Small intestine (tissue), 7 donors: Measurements from ENCODE around the gene GMDS. TPM values are rescaled to one million over a fixed set of nuclear protein-coding genes. Genes with fewer than 3 reads are reported as not detected.

ENCODE experiments used
- DNase-seq, 2 donors: peaks; one replicate each; pipeline versions ENCODE4 v3.0.0 to v3.0.0-alpha.2; 2013
- FAIRE-seq: peaks from 2 replicates; lab custom pipeline; 2012; peaks lifted over from hg19 to GRCh38; lab: Jason Lieb, UNC
- H3K27ac ChIP-seq, 3 donors: one replicate each; pipeline ENCODE4 v1.5.1; 2013; ENCODE audit warnings: low read length in 2 of 3, mild to moderate bottlenecking in 2 of 3, control low read depth in 1 of 3, inconsistent platforms in 1 of 3, low read depth in 1 of 3, moderate library complexity in 1 of 3
- H3K27me3 ChIP-seq, 3 donors: one replicate each; pipeline ENCODE4 v1.6.1; 2013; ENCODE audit warnings: low read length in 3 of 3, inconsistent platforms in 1 of 3; ENCODE audit not compliant: control insufficient read depth in 3 of 3, insufficient read depth in 3 of 3
- H3K36me3 ChIP-seq, 3 donors: one replicate each; pipeline ENCODE4 v1.6.1; 2013; ENCODE audit warnings: low read length in 3 of 3, inconsistent platforms in 1 of 3, low read depth in 1 of 3, mild to moderate bottlenecking in 1 of 3, moderate library complexity in 1 of 3; ENCODE audit not compliant: control insufficient read depth in 3 of 3, insufficient read depth in 2 of 3
- H3K4me1 ChIP-seq, 3 donors: one replicate each; pipeline ENCODE4 v1.6.1; 2013; ENCODE audit warnings: low read length in 2 of 3, inconsistent platforms in 1 of 3, low read depth in 1 of 3, mild to moderate bottlenecking in 1 of 3, moderate library complexity in 1 of 3; ENCODE audit not compliant: control insufficient read depth in 3 of 3, insufficient read depth in 2 of 3
- H3K4me3 ChIP-seq, 3 donors: one replicate each; pipeline ENCODE4 v1.5.1; 2013; ENCODE audit warnings: low read length in 3 of 3, control low read depth in 1 of 3, inconsistent platforms in 1 of 3, low read depth in 1 of 3, mild to moderate bottlenecking in 1 of 3, moderate library complexity in 1 of 3
- H3K9me3 ChIP-seq, 2 donors: one replicate each; pipeline ENCODE4 v1.6.1; 2013; ENCODE audit warnings: low read depth in 1 of 2, low read length in 1 of 2; ENCODE audit not compliant: control insufficient read depth in 2 of 2, insufficient read depth in 1 of 2
- WGBS, 3 donors: extraction: QIAGEN DNeasy Blood & Tissue Kit; methylation state at CpG; one replicate each; pipeline ENCODE4 v1.1.7; 2013; 5-methylcytosine and 5-hydroxymethylcytosine counted together
- polyA plus RNA-seq, 4 donors: library from polyadenylated mRNA; stranded (reverse) in 3 of 4; unstranded in 1 of 4; fragments of 200-250 nt in 3 of 4; fragments of 120-200 nt in 1 of 4; gene quantifications; one replicate each; pipeline versions ENCODE4 v1.2.1 to v1.2.3, GENCODE V29; 2013
- donor health status: healthy with polysubstance abuse.
- donor health status: control.
- donor health status: control.
- donor health status: Bipolar disorder and iron deficiency.
- donor health status: healthy.

Gene GMDS
- polyA plus RNA-seq, 4 donors, result 64.5 to 243 (median 200) TPM

GRCh38 chr6:1870251-1870650 lies 375.2 kb downstream of the GMDS start:
- no peak overlapping the region for H3K27ac ChIP-seq
- peaks cover 0 to 11% (median 7%) of the 10 kb centered on the region in 3 donors for H3K4me1 ChIP-seq
- FAIRE-seq, result no peak
- H3K27me3 ChIP-seq, result peaks cover 0 to 5% (median 0%) of the 10 kb centered on the region in 3 donors
- no peak overlapping the region for H3K4me3 ChIP-seq
- no peak for DNase-seq
- no peaks in the 10 kb centered on the region for H3K9me3 ChIP-seq
- H3K36me3 ChIP-seq, result peaks cover 0 to 3% (median 0%) of the 10 kb centered on the region in 3 donors
- WGBS, 3 donors, result 83 to 90% (median 89%) methylated on average over 5 of the region's 5 CpGs

GRCh38 chr6:1869769-1870168 lies 375.6 kb downstream of the GMDS start:
- Histone ChIP-seq H3K27ac (no peak overlapping the region), H3K4me3 (no peak overlapping the region), H3K4me1 (peaks cover 0 to 11% (median 7%) of the 10 kb centered on the region in 3 donors), H3K27me3 (peaks cover 0 to 5% (median 0%) of the 10 kb centered on the region in 3 donors), H3K9me3 (no peaks in the 10 kb centered on the region), H3K36me3 (peaks cover 0 to 3% (median 0%) of the 10 kb centered on the region in 3 donors)
- DNase-seq, result no peak
- 93 to 99% (median 97%) methylated on average over 6 of the region's 6 CpGs for WGBS, 3 donors
- FAIRE-seq, result no peak

GRCh38 chr6:1869308-1869707 lies 376.1 kb downstream of the GMDS start:
- no peak for DNase-seq
- H3K27me3 ChIP-seq, result peaks cover 0 to 9% (median 0%) of the 10 kb centered on the region in 3 donors

GRCh38 chr6:1868561-1869261 lies 376.7 kb downstream of the GMDS start:
- H3K4me3 ChIP-seq, result no peak overlapping the region
- WGBS, 3 donors, result 90 to 93% (median 93%) methylated on average over 4 of the region's 4 CpGs
- FAIRE-seq, result no peak
- DNase-seq, result no peak
- H3K27ac ChIP-seq, result no peak overlapping the region
- peaks cover 0 to 11% (median 7%) of the 10 kb centered on the region in 3 donors for H3K4me1 ChIP-seq
- no peaks in the 10 kb centered on the region for H3K9me3 ChIP-seq
- peaks cover 0 to 10% (median 0%) of the 10 kb centered on the region in 3 donors for H3K27me3 ChIP-seq
- H3K36me3 ChIP-seq, result peaks cover 0 to 3% (median 0%) of the 10 kb centered on the region in 3 donors

More at GRCh38 chr6:1869308-1869707, 376.1 kb downstream of the GMDS start:
- FAIRE-seq, result no peak
- Histone ChIP-seq H3K4me1 (peaks cover 0 to 11% (median 7%) of the 10 kb centered on the region in 3 donors), H3K4me3 (no peak overlapping the region), H3K27ac (no peak overlapping the region), H3K9me3 (no peaks in the 10 kb centered on the region), H3K36me3 (peaks cover 0 to 3% (median 0%) of the 10 kb centered on the region in 3 donors)
- 93 to 95% (median 95%) methylated on average over 3 of the region's 3 CpGs for WGBS, 3 donors

- Histone ChIP-seq H3K27ac (no peak overlapping the region), H3K27me3 (peaks cover 0 to 10% (median 0%) of the 10 kb centered on the region in 3 donors), H3K36me3 (peaks cover 0 to 3% (median 0%) of the 10 kb centered on the region in 3 donors), H3K4me3 (no peak overlapping the region), H3K9me3 (no peaks in the 10 kb centered on the region), H3K4me1 (peaks cover 0 to 3% (median under 1%) of the 10 kb centered on the region in 3 donors)
- DNase-seq, result no peak
- FAIRE-seq, result no peak
- WGBS, 3 donors, result 62 to 83% (median 71%) methylated on average over 3 of the region's 3 CpGs
Observed at GRCh38 chr6:1867197-1867596, 378.2 kb downstream of the GMDS start.

GRCh38 chr6:1865585-1865984 lies 379.8 kb downstream of the GMDS start:
- Histone ChIP-seq H3K4me3 (no peak overlapping the region), H3K36me3 (peaks cover 0 to 3% (median 0%) of the 10 kb centered on the region in 3 donors), H3K27ac (no peak overlapping the region), H3K27me3 (peaks cover 0 to 10% (median 0%) of the 10 kb centered on the region in 3 donors), H3K9me3 (no peaks in the 10 kb centered on the region), H3K4me1 (peaks cover 0 to 3% (median 0%) of the 10 kb centered on the region in 3 donors)
- FAIRE-seq (no peak), DNase-seq (no peak)
- 45 to 70% (median 64%) methylated on average over 7 of the region's 7 CpGs for WGBS, 3 donors

- Histone ChIP-seq H3K36me3 (no peaks in the 10 kb centered on the region), H3K27me3 (peaks cover 0 to 4% (median 0%) of the 10 kb centered on the region in 3 donors), H3K4me1 (peaks cover 0 to 3% (median 0%) of the 10 kb centered on the region in 3 donors), H3K9me3 (no peaks in the 10 kb centered on the region), H3K27ac (no peak overlapping the region), H3K4me3 (no peak overlapping the region)
- no peak for DNase-seq
- no peak for FAIRE-seq
- 80 to 89% (median 89%) methylated on average over 3 of the region's 3 CpGs for WGBS, 3 donors
Observed at GRCh38 chr6:1864496-1864895, 380.9 kb downstream of the GMDS start.

- Histone ChIP-seq H3K4me3 (no peak overlapping the region), H3K9me3 (no peaks in the 10 kb centered on the region), H3K27me3 (peaks cover 0 to 4% (median 0%) of the 10 kb centered on the region in 3 donors), H3K27ac (no peak overlapping the region), H3K36me3 (peaks cover 0 to 2% (median 0%) of the 10 kb centered on the region in 3 donors), H3K4me1 (peaks cover 0 to 3% (median 0%) of the 10 kb centered on the region in 3 donors)
- WGBS, 3 donors, result 71 to 77% (median 75%) methylated on average over 2 of the region's 2 CpGs
- DNase-seq (no peak), FAIRE-seq (no peak)
Observed at GRCh38 chr6:1862411-1862810, 383.0 kb downstream of the GMDS start.
